ENCODE measurements around the gene CRACDL.

- TF ChIP-seq, protein P1, sequence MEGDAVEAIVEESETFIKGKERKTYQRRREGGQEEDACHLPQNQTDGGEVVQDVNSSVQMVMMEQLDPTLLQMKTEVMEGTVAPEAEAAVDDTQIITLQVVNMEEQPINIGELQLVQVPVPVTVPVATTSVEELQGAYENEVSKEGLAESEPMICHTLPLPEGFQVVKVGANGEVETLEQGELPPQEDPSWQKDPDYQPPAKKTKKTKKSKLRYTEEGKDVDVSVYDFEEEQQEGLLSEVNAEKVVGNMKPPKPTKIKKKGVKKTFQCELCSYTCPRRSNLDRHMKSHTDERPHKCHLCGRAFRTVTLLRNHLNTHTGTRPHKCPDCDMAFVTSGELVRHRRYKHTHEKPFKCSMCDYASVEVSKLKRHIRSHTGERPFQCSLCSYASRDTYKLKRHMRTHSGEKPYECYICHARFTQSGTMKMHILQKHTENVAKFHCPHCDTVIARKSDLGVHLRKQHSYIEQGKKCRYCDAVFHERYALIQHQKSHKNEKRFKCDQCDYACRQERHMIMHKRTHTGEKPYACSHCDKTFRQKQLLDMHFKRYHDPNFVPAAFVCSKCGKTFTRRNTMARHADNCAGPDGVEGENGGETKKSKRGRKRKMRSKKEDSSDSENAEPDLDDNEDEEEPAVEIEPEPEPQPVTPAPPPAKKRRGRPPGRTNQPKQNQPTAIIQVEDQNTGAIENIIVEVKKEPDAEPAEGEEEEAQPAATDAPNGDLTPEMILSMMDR (conservative IDR thresholded peaks at IDR 0.05; ENCODE audit: low read depth, low read length) = no peak
- no peak for TF ChIP-seq EZH2phosphoT487 (IDR thresholded peaks at IDR 0.05; ENCODE audit: borderline replicate concordance, low read length)
Observed at GRCh38 chr2:98825858-98826257, 110.2 kb downstream of the CRACDL start.

All from PC-3 (cell line).